Ishikawa (cell line): ENCODE results near the gene TCF20.

Experiments
- CEBPB ChIP-seq: IDR thresholded peaks from 2 replicates; pipeline ENCODE4 v1.6.1; 2012
- CREB1 ChIP-seq: IDR thresholded peaks from 2 replicates; pipeline ENCODE4 v1.6.1; 2012; ENCODE audit warnings: low read depth
- EGR1 ChIP-seq: IDR thresholded peaks from 2 replicates; pipeline ENCODE4 v1.6.1; 2012
- EP300 ChIP-seq: IDR thresholded peaks from 2 replicates; pipeline ENCODE4 v1.6.1; 2012; ENCODE audit warnings: borderline replicate concordance
- FOXM1 ChIP-seq: IDR thresholded peaks from 2 replicates; pipeline ENCODE4 v1.6.1; 2012; ENCODE audit warnings: low read depth, borderline replicate concordance
- RAD21 ChIP-seq: IDR thresholded peaks from 2 replicates; pipeline ENCODE4 v1.6.1; 2012; ENCODE audit warnings: low read depth
- TAF1 ChIP-seq: IDR thresholded peaks from 2 replicates; pipeline ENCODE4 v1.6.1; 2012; ENCODE audit warnings: low read depth, mild to moderate bottlenecking
- TCF12 ChIP-seq: IDR thresholded peaks from 2 replicates; pipeline ENCODE4 v1.6.1; 2012; ENCODE audit warnings: low read depth
- YY1 ChIP-seq: IDR thresholded peaks from 2 replicates; pipeline ENCODE4 v1.6.1; 2012; ENCODE audit warnings: low read depth
- ZBTB7A ChIP-seq: IDR thresholded peaks from 2 replicates; pipeline ENCODE4 v1.6.1; 2012; ENCODE audit warnings: low read depth
- TF ChIP-seq, protein P1 (sequence below): IDR thresholded peaks from 2 replicates; pipeline ENCODE4 v1.6.1; 2012; ENCODE audit warnings: low read depth, mild to moderate bottlenecking
- TF ChIP-seq, protein P2 (sequence below): IDR thresholded peaks from 2 replicates; pipeline ENCODE4 v1.6.1; 2012

DNA sequence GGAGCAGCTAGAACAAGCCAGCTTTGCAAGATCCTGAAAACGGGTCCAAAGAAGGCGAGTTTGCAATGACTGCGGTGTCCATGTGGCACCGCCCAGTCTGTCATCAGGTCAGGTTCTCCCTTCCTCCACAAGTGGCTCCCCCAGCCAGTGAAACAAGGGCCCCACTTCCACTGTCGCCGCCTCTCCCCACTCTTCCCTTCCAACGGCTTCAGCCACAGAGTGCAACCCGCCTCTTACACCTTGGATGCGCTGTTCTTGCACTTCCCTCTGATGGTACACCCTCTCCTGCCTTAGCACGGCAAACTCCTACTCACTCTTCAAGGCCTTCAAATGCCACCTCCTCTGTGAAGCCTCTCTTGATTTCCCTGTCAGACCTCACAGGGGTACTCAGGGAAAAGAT lies 10.8 kb upstream of the TCF20 start:
- TF ChIP-seq FOXM1 (no peak), EP300 (no peak), CREB1 (no peak), EGR1 (no peak), YY1 (no peak), CEBPB (no peak), RAD21 (no peak), TAF1 (no peak), TCF12 (no peak), ZBTB7A (no peak)
- TF ChIP-seq, protein P1, sequence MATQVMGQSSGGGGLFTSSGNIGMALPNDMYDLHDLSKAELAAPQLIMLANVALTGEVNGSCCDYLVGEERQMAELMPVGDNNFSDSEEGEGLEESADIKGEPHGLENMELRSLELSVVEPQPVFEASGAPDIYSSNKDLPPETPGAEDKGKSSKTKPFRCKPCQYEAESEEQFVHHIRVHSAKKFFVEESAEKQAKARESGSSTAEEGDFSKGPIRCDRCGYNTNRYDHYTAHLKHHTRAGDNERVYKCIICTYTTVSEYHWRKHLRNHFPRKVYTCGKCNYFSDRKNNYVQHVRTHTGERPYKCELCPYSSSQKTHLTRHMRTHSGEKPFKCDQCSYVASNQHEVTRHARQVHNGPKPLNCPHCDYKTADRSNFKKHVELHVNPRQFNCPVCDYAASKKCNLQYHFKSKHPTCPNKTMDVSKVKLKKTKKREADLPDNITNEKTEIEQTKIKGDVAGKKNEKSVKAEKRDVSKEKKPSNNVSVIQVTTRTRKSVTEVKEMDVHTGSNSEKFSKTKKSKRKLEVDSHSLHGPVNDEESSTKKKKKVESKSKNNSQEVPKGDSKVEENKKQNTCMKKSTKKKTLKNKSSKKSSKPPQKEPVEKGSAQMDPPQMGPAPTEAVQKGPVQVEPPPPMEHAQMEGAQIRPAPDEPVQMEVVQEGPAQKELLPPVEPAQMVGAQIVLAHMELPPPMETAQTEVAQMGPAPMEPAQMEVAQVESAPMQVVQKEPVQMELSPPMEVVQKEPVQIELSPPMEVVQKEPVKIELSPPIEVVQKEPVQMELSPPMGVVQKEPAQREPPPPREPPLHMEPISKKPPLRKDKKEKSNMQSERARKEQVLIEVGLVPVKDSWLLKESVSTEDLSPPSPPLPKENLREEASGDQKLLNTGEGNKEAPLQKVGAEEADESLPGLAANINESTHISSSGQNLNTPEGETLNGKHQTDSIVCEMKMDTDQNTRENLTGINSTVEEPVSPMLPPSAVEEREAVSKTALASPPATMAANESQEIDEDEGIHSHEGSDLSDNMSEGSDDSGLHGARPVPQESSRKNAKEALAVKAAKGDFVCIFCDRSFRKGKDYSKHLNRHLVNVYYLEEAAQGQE: no peak
- TF ChIP-seq, protein P2, sequence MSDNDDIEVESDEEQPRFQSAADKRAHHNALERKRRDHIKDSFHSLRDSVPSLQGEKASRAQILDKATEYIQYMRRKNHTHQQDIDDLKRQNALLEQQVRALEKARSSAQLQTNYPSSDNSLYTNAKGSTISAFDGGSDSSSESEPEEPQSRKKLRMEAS: no peak
